HG03097 (cell line): ENCODE results near the gene CREM.

ENCODE experiments used
- ATAC-seq: cut with Tn5 transposase; IDR thresholded peaks from one replicate; pipeline ENCODE4 v1.9.1; 2021; ENCODE audit not compliant: unreplicated experiment, low FRiP score

Gene CREM

DNA sequence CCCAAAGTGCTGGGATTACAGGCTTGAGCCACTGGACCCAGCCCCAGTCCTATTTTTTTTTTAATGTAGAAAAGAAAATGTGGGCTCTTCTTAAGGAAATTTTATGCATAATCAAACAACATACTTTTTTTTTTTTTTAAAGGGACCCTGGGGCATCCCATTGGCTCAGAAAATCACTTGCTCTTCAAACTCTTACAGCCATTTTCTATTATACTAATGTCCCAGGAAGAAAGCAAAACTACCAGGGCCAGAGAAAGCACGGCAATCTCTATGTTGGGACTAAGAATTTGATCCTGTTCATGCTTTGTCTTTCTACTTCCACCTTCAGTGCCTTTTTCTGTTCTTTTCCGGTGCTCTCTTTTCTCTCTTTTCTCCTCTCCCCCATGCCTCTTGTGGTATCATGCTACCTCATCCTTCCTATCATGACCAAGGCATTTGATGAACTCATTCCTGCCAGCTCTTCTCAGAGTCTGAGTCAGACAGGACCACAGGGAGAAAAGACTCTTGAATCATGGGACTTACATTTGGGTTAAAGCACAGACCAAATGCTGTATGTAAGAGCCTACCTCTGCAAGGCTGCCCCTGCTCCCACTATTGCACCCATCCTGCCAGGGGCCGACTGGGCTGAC, 133.2 kb downstream of the CREM start:
- no peak for ATAC-seq

GRCh38 chr10:35262436-35262835, 135.8 kb downstream of the CREM start:
- ATAC-seq, result no peak
